ENCODE results near the gene KDM8. TPM values are rescaled to one million over a fixed set of nuclear protein-coding genes. Genes with fewer than 3 reads are reported as not detected.

KDM8 gene
- total RNA-seq (ENCODE audit: low replicate concordance): 3.3 TPM in 2 replicates

DNA sequence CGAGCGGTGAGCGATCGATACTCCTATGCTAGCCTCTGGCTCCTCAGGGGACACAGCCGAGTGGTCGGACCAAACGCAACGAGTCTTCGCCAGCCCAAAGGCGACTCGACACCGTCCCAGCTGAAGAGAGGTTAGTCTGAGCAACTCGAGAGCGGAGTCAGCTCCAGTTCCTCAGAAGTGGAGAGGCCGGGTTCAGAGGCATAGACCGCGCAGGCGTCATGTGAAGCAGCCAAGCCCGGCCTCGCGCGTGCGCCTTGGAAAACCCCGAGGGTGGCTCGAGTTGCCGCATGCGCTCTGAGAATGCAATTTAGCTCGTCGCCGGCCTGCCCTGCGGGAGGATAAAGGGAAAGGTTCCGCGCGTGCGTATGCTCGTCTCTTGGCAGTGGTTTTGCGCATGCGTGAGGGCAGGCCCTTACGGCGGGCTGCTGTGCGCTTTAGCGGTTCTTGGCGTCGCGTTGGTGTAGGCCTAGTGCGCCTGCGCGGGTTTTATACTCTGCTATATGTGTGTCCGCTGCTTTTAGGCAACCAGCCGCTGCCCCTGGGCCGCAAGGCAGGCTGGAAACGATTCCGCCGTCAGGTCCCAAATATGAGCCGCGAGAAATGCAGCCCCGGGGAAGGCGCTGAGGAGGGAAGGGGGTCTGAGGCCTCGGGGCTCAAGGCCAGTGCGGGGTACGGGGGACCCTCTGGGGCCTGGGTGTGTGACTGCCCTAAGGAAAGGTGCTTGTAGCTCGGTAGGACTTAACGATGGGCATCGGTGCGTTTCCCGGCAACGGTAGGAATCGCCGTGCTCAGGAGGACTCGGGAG, at the start of gene KDM8:
Gene KDM8, plus strand, starts transcription at position 20 of the 805 bp plus-strand sequence. CDS start 6,598 bp downstream, outside the sequence.
- TF ChIP-seq, protein P1, sequence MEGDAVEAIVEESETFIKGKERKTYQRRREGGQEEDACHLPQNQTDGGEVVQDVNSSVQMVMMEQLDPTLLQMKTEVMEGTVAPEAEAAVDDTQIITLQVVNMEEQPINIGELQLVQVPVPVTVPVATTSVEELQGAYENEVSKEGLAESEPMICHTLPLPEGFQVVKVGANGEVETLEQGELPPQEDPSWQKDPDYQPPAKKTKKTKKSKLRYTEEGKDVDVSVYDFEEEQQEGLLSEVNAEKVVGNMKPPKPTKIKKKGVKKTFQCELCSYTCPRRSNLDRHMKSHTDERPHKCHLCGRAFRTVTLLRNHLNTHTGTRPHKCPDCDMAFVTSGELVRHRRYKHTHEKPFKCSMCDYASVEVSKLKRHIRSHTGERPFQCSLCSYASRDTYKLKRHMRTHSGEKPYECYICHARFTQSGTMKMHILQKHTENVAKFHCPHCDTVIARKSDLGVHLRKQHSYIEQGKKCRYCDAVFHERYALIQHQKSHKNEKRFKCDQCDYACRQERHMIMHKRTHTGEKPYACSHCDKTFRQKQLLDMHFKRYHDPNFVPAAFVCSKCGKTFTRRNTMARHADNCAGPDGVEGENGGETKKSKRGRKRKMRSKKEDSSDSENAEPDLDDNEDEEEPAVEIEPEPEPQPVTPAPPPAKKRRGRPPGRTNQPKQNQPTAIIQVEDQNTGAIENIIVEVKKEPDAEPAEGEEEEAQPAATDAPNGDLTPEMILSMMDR (IDR thresholded peaks at IDR 0.05; ENCODE audit: insufficient read depth, low read length): peak; percentile 28
- peak within 1 kb of the TSS; percentile 97 for H3K4me3 ChIP-seq (ENCODE audit: low read depth, low read length)
- DNase-seq (ENCODE audit: low read depth): peak; percentile 100

DNA sequence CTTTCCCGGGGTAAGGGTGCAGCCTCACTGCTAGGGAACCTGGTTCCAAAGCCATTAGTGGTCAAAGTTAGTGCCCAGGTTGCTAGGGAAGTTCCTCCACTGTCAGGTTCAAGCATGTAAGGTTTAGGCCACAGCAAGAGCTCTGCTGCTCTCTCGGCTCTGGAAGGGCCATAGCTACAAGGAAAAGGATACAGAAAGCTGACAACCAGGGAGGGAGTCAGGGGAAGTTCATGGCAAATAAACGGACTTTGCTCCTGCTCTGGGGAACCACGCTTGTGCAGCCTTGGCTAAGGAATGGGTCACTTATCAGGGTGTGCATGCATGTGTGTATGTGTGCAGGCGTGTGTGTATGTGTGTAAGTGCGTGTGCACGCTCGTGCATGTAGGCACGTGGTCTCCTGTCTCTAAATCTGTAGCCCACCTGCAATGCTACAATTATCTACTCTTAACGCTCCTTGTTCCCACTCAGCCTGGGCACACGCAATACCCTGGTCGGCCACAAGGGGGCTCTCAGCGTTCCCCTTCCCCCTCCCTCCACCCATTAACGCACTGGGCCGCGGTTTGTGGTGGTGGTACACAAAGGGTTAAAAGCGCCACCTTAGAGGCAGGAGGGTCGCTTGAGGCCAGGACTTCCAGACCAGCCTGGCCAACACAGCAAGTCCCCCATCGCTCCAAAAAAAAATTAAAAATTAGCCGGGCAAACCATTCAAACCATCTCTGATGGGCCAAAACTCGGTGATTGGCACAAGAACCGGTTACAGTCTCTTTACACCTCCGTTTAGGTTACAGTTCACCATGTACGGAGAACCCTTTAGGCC, 48.4 kb upstream of the KDM8 start:
- H3K4me3 ChIP-seq (ENCODE audit: low read depth, low read length): no peak overlapping the region
- TF ChIP-seq, protein P1 (IDR thresholded peaks at IDR 0.05; ENCODE audit: insufficient read depth, low read length): peak; percentile 99
- peak; percentile 42 for DNase-seq (ENCODE audit: low read depth)

DNA sequence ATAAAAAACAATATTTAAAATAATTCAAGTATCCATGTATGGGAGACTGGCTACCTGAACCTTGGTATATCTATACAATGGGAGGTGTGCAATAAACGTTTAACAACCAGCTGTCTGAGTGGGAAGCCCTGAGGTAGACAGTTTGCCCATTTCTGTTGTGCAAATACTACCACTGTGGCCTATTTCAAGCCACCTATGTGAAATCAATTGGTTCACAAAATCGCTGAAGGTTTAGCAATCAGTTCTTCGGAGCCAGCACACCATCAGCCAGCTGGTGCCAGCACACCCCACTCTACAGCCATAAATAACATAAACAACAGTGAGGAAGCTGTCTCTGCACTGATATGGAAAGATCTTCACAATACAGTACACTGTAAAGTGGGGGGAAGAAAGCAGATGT, 46.7 kb upstream of the KDM8 start:
- TF ChIP-seq, protein P1 (IDR thresholded peaks at IDR 0.05; ENCODE audit: insufficient read depth, low read length): no peak
- no peak for DNase-seq (ENCODE audit: low read depth)
- H3K4me3 ChIP-seq (ENCODE audit: low read depth, low read length): no peak overlapping the region

DNA sequence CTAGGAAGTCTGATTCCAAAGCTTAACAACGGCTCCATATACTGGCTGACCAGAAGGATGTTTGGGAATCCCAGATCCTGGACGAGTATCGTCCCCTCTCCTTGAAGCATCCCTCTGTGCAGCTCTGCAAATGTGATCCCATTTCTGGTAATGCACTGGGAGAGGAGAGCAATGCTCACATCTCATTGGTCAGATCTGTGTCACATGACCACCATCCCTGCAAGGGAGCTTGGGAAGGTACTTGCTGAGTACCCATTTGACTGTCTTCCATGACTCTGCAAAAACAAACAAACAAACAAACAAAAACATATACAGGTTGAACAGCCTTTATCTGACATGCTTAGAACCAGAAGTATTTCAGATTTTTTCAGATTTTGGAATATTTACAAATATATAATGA, 41.9 kb upstream of the KDM8 start:
- no peak for DNase-seq (ENCODE audit: low read depth)
- TF ChIP-seq, protein P1 (IDR thresholded peaks at IDR 0.05; ENCODE audit: insufficient read depth, low read length): no peak
- no peak overlapping the region for H3K4me3 ChIP-seq (ENCODE audit: low read depth, low read length)

DNA sequence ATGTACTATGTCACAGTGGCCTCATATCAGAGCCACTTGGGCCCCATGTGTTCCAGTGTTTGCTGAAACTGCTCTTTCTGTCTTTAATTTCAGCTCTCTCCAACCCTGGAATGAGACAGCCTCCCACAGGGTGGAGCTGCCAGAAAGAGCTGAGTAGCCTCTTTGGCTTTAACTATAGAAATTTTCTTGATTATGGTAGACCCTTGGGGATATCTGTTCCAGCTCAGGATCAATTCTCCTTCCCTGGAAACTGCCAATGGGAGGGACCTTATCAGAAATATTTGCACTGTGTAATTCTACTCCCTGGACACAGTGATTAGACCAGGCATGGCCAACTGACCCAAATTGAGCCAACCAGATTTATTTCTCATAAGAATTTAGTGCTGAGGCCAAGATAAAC, 39.0 kb upstream of the KDM8 start:
- DNase-seq (ENCODE audit: low read depth): peak; percentile 71
- TF ChIP-seq, protein P1 (IDR thresholded peaks at IDR 0.05; ENCODE audit: insufficient read depth, low read length): no peak
- H3K4me3 ChIP-seq (ENCODE audit: low read depth, low read length): no peak overlapping the region

DNA sequence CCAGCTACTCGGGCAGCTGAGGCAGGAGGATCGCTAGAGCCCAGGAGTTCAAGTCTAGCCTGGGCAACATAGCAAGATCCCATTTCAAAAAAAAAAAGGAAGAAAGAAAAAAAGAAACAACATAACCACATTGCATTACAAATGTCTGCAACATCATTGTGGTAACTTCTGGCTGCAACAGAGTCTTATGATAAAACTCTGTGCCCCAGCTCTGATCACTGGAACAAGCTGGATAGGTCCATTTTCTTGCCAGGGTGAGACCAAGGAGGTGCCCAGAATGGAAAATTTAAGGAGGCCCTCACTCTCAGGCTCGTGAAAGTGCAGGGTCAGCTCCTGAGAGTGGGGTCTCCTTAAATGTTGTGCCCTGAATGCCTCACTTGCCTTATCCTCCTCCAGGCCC, 37.8 kb upstream of the KDM8 start:
- no peak overlapping the region for H3K4me3 ChIP-seq (ENCODE audit: low read depth, low read length)
- DNase-seq (ENCODE audit: low read depth): no peak
- TF ChIP-seq, protein P1 (IDR thresholded peaks at IDR 0.05; ENCODE audit: insufficient read depth, low read length): no peak

All from fibroblast of the aortic adventitia (primary cell).